NCI-H2029 treated with DMSO at 0.1 percent for 48 hours (cell line): ENCODE data around the gene TPK1.
"Not testable (repeated sequence)": the region's sequence is repeated elsewhere in the genome, so short reads cannot be mapped to it uniquely, and the experiment has no call there.

Experiments
- DNase-seq: peaks from one replicate; lab custom pipeline; 2025; lab: John Stamatoyannopoulos, UW

The TPK1 gene

GRCh38 chr7:144822223-144822622 is 13.6 kb downstream of the TPK1 start:
- DNase-seq, result no peak

GRCh38 chr7:144821067-144821466 is 14.8 kb downstream of the TPK1 start:
- DNase-seq, result no peak

- no peak for DNase-seq
Observed at GRCh38 chr7:144820552-144820951, 15.3 kb downstream of the TPK1 start.

- DNase-seq, result no peak
Observed at GRCh38 chr7:144819566-144819965, 16.3 kb downstream of the TPK1 start.

GRCh38 chr7:144818511-144818910 is 17.3 kb downstream of the TPK1 start:
- no peak for DNase-seq

- no peak for DNase-seq
Observed at GRCh38 chr7:144817001-144817400, 18.9 kb downstream of the TPK1 start.

- DNase-seq, result no peak
Observed at GRCh38 chr7:144814299-144814698, 21.6 kb downstream of the TPK1 start.

- no peak for DNase-seq
Observed at GRCh38 chr7:144812379-144813283, 23.2 kb downstream of the TPK1 start.

GRCh38 chr7:144805627-144806239 is 30.1 kb downstream of the TPK1 start:
- no peak for DNase-seq

GRCh38 chr7:144800678-144801436 is 35.0 kb downstream of the TPK1 start:
- not testable (repeated sequence) for DNase-seq

- no peak for DNase-seq
Observed at GRCh38 chr7:144796919-144797318, 38.9 kb downstream of the TPK1 start.

GRCh38 chr7:144792050-144792449 is 43.8 kb downstream of the TPK1 start:
- DNase-seq, result no peak

- no peak for DNase-seq
Observed at GRCh38 chr7:144791488-144791887, 44.4 kb downstream of the TPK1 start.

GRCh38 chr7:144787127-144787526 is 48.7 kb downstream of the TPK1 start:
- DNase-seq, result no peak

- no peak for DNase-seq
Observed at GRCh38 chr7:144786522-144786921, 49.3 kb downstream of the TPK1 start.

GRCh38 chr7:144786079-144786478 is 49.8 kb downstream of the TPK1 start:
- no peak for DNase-seq

- DNase-seq, result no peak
Observed at GRCh38 chr7:144785521-144785920, 50.3 kb downstream of the TPK1 start.

GRCh38 chr7:144784943-144785342 is 50.9 kb downstream of the TPK1 start:
- no peak for DNase-seq

- no peak for DNase-seq
Observed at GRCh38 chr7:144784441-144784840, 51.4 kb downstream of the TPK1 start.

- no peak for DNase-seq
Observed at GRCh38 chr7:144782883-144783282, 53.0 kb downstream of the TPK1 start.

- DNase-seq, result no peak
Observed at GRCh38 chr7:144780071-144780608, 55.7 kb downstream of the TPK1 start.

GRCh38 chr7:144777889-144778288 is 58.0 kb downstream of the TPK1 start:
- not testable (repeated sequence) for DNase-seq
